Measurements from ENCODE around the gene ARHGAP6. TPM values are rescaled to one million over a fixed set of nuclear protein-coding genes. Genes with fewer than 3 reads are reported as not detected.

The ARHGAP6 gene
- total and polyA plus RNA-seq, 2 donors (not counting 3 experiments of a cell fraction or from before 2014, with no cell fraction given), result 0.69 to 0.83 TPM

- no peaks in the 10 kb centered on the region for H3K9me1 ChIP-seq (replicated peaks; ENCODE audit: control insufficient read depth, extremely low read depth, insufficient read depth, low read length)
- H3K27ac ChIP-seq (ENCODE audit: insufficient read depth, low read depth, low read length), result no peak overlapping the region
- H3K9me3 ChIP-seq (replicated peaks; ENCODE audit: control insufficient read depth, insufficient read depth, low read length), result no peaks in the 10 kb centered on the region
- DNase-seq (ENCODE audit: low read depth, low spot score) (peak; percentile 13), FAIRE-seq (no peak)
- H2AFZ ChIP-seq (ENCODE audit: low read depth, low read length), result no peak overlapping the region
- no TSS peak for BruUV-seq (replicated peaks)
- dilution Hi-C loops (cut with MboI; ENCODE audit: extremely low pct_ligation_motif_present, low sequenced_read_pairs), result no loop called here
- TF ChIP-seq POLR2AphosphoS5 (IDR thresholded peaks at IDR 0.05; ENCODE audit: insufficient read depth, low read depth, low read length) (no peak), GATA2 (IDR thresholded peaks at IDR 0.05; ENCODE audit: insufficient read depth, insufficient read length, low read depth, low read length) (no peak), POLR2A (IDR thresholded peaks at IDR 0.05; ENCODE audit: low read depth, low read length) (no peak), EZH2 (IDR thresholded peaks at IDR 0.05; ENCODE audit: borderline replicate concordance, low read depth, low read length, severe bottlenecking) (no peak), FOS (IDR thresholded peaks at IDR 0.05; ENCODE audit: borderline replicate concordance, insufficient read depth, low read length) (no peak), MYC (IDR thresholded peaks at IDR 0.05; ENCODE audit: low read depth, low read length) (no peak), JUN (IDR thresholded peaks at IDR 0.05; ENCODE audit: borderline replicate concordance, insufficient read depth, insufficient read length, low read depth) (no peak), CTCF (IDR thresholded peaks at IDR 0.05; ENCODE audit: extremely low read depth in 1 of 2, insufficient read depth in 1 of 2, low read depth in 1 of 2, low read length in 2 of 2) (no peak)
- TF ChIP-seq, protein P1, sequence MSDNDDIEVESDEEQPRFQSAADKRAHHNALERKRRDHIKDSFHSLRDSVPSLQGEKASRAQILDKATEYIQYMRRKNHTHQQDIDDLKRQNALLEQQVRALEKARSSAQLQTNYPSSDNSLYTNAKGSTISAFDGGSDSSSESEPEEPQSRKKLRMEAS (IDR thresholded peaks at IDR 0.05; ENCODE audit: insufficient read depth, insufficient read length), result no peak
- no peaks in the 10 kb centered on the region for H4K20me1 ChIP-seq (replicated peaks; ENCODE audit: control insufficient read depth, extremely low read depth, insufficient read depth, low read length)
- ChIA-PET POLR2A (no interaction called here), CTCF (no interaction called here)
- no peaks in the 10 kb centered on the region for H3K79me2 ChIP-seq (ENCODE audit: control insufficient read depth, insufficient read depth, low read length)
- no peak overlapping the region for H3K4me3 ChIP-seq (replicated peaks in 1 of 3; ENCODE audit: insufficient read depth in 1 of 3, low read depth in 1 of 3, low read length in 3 of 3)
- intact Hi-C loops (cut with micrococcal nuclease), result no loop called here
- peaks cover 4% of the 10 kb centered on the region for H3K4me1 ChIP-seq (ENCODE audit: control insufficient read depth, extremely low read depth, insufficient read depth, low read length)
- H3K27me3 ChIP-seq (ENCODE audit: control insufficient read depth in 2 of 2, insufficient read depth in 2 of 2, low read length in 2 of 2), result no peaks in the 10 kb centered on the region
- no peaks in the 10 kb centered on the region for H3K36me3 ChIP-seq (ENCODE audit: control insufficient read depth in 2 of 2, extremely low read depth in 1 of 2, insufficient read depth in 2 of 2, low read length in 2 of 2)
- H3K9ac ChIP-seq (replicated peaks; ENCODE audit: extremely low read depth, insufficient read depth, low read length), result no peak overlapping the region
- H3K4me2 ChIP-seq (ENCODE audit: insufficient read depth, low read length), result no peak overlapping the region
These were observed 246.6 kb downstream of the ARHGAP6 start for GRCh38 chrX:11419102-11419501.
